HEK293 (cell line): ENCODE results near the gene GPR37.

Source experiments
- ZBTB7A ChIP-seq: fragments of 450-650 bp; formaldehyde crosslinking; IDR thresholded peaks from 2 replicates; pipeline ENCODE4 v1.5.1; 2016; ENCODE audit warnings: low read depth, missing biosample characterization, missing genetic modification characterization
- ZNF140 ChIP-seq: fragments of 450-650 bp; formaldehyde crosslinking; IDR thresholded peaks from 2 replicates; pipeline ENCODE4 v1.5.1; 2016; ENCODE audit warnings: missing biosample characterization, missing genetic modification characterization
- ZNF211 ChIP-seq: fragments of 450-650 bp; formaldehyde crosslinking; IDR thresholded peaks from 2 replicates; pipeline ENCODE4 v1.5.1; 2016; ENCODE audit warnings: low read depth, missing biosample characterization, missing genetic modification characterization
- ZNF747 ChIP-seq: fragments of 450-650 bp; formaldehyde crosslinking; IDR thresholded peaks from 2 replicates; pipeline ENCODE4 v1.5.1; 2016; ENCODE audit warnings: missing biosample characterization, missing genetic modification characterization
- TF ChIP-seq, protein P1 (sequence below): fragments of 450-650 bp; formaldehyde crosslinking; IDR thresholded peaks from 2 replicates; pipeline ENCODE4 v1.5.1; 2016; ENCODE audit warnings: missing biosample characterization, missing genetic modification characterization

DNA sequence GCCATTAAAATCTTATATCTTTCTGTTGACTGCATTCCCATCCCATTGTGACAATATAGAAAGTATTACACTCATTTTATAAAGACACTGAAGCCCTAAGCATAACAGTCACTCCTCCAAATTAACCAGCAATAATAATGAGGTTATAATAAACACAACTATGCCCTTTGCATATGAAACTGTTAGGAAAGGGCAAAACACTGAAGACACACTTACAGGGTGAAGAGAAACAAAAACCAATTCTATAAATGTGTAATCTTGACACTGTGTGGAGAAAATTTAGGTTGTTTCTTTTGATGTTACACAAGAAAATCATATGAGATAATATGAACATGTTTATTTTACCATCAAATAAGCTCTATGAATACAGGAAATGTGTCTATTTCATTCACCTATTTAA is 14.0 kb upstream of the GPR37 start:
- TF ChIP-seq ZNF140 (tag by site-specific recombination) = no peak
- TF ChIP-seq, protein P1, sequence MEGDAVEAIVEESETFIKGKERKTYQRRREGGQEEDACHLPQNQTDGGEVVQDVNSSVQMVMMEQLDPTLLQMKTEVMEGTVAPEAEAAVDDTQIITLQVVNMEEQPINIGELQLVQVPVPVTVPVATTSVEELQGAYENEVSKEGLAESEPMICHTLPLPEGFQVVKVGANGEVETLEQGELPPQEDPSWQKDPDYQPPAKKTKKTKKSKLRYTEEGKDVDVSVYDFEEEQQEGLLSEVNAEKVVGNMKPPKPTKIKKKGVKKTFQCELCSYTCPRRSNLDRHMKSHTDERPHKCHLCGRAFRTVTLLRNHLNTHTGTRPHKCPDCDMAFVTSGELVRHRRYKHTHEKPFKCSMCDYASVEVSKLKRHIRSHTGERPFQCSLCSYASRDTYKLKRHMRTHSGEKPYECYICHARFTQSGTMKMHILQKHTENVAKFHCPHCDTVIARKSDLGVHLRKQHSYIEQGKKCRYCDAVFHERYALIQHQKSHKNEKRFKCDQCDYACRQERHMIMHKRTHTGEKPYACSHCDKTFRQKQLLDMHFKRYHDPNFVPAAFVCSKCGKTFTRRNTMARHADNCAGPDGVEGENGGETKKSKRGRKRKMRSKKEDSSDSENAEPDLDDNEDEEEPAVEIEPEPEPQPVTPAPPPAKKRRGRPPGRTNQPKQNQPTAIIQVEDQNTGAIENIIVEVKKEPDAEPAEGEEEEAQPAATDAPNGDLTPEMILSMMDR (tag by site-specific recombination) = no peak
- no peak for TF ChIP-seq ZBTB7A (tag by site-specific recombination)
- TF ChIP-seq ZNF747 (tag by site-specific recombination) = no peak
- TF ChIP-seq ZNF211 (tag by site-specific recombination) = no peak
